Measurements from ENCODE around the gene KCNH2. TPM values are rescaled to one million over a fixed set of nuclear protein-coding genes. Genes with fewer than 3 reads are reported as not detected.

KCNH2 gene
- polyA plus RNA-seq, 1 of the 3 experiments (the other 2 are of a cell fraction), result 2.2 TPM

GRCh38 chr7:151010307-151011096 lies 32.4 kb upstream of the KCNH2 start:
- POLR2A ChIA-PET, result interaction anchor here (0.6 to 0.9 kb wide), 2 partner anchors 12 to 16 kb away, joined by 3 to 5 read pairs; no protein-coding TSS in a partner anchor
- no peak for DNase-seq
- WGBS (ENCODE audit: low lambda C conversion rate), result 74% methylated on average over 13 of the region's 18 CpGs

DNA sequence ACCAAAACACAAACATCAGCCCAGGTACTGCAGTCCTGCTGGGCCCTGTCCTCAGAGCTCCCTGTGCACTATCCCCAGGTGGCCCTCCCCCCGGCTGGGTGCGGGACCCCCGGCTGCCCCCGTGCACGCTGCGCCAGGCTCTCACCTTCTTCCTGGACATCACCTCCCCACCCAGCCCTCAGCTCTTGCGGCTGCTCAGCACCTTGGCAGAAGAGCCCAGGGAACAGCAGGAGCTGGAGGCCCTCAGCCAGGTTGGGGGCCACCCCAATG lies 31.9 kb upstream of the KCNH2 start:
- 88% methylated on average over 5 of the region's 7 CpGs for WGBS (ENCODE audit: low lambda C conversion rate)
- TF ChIP-seq CTCF (IDR thresholded peaks at IDR 0.05), result no peak
- TF ChIP-seq CHD2 (IDR thresholded peaks at IDR 0.05; ENCODE audit: low read length, partially characterized antibody), result no peak
- CTCF ChIA-PET, result interaction anchor here (0.5 to 11.3 kb wide), 19 partner anchors 9 to 561 kb away, joined by 3 to 151 read pairs (median 9); partner anchors contain the start of genes ABCB8, ATG9B, CDK5 and NOS3

More at GRCh38 chr7:151010307-151011096, 32.4 kb upstream of the KCNH2 start:
- TF ChIP-seq RCOR1 (IDR thresholded peaks at IDR 0.05; ENCODE audit: low read length) (no peak), USF1 (IDR thresholded peaks at IDR 0.05; ENCODE audit: borderline replicate concordance, low read depth) (no peak)
- H3K4me3 ChIP-seq (ENCODE audit: low read depth in 2 of 2, low read length in 1 of 2), result no peak overlapping the region
- H3K9me3 ChIP-seq, result no peaks in the 10 kb centered on the region
- no peaks in the 10 kb centered on the region for H4K20me1 ChIP-seq (ENCODE audit: insufficient read depth)
- H3K4me2 ChIP-seq, result no peak overlapping the region
- peaks cover 0 to 30% of the 10 kb centered on the region in 2 experiments; a peak in 1 of 4 replicates for H3K4me1 ChIP-seq (ENCODE audit: control insufficient read depth in 1 of 2, insufficient read depth in 2 of 2, low read depth in 1 of 2, low read length in 1 of 2)
- 0 out of 2 replicates have a peak, but pooled peaks cover 5% of the 10 kb centered on the region for H3K27me3 ChIP-seq (ENCODE audit: insufficient read depth)
- no peaks in the 10 kb centered on the region for H3K9me2 ChIP-seq
- H2AFZ ChIP-seq (ENCODE audit: low read depth), result no peak overlapping the region
- CTCF ChIA-PET, result interaction anchor here (0.5 to 11.3 kb wide), 20 partner anchors 10 to 642 kb away, joined by 3 to 151 read pairs (median 6); partner anchors contain the start of genes ABCB8, ATG9B, FASTK and GBX1
- H3F3A ChIP-seq (replicated peaks; ENCODE audit: insufficient read depth), result no peaks in the 10 kb centered on the region
- no peak overlapping the region for H3K27ac ChIP-seq (ENCODE audit: low read depth in 2 of 2, low read length in 1 of 2)
- H3K79me2 ChIP-seq (ENCODE audit: insufficient read depth), result no peaks in the 10 kb centered on the region
- H3K36me3 ChIP-seq (replicated peaks in 1 of 2; ENCODE audit: control insufficient read depth in 1 of 2, insufficient read depth in 2 of 2, low read length in 1 of 2), result no peaks in the 10 kb centered on the region
- H3K9ac ChIP-seq, result no peak overlapping the region

More for the DNA sequence above, 31.9 kb upstream of the KCNH2 start:
- H3K4me3 ChIP-seq (ENCODE audit: low read depth in 2 of 2, low read length in 1 of 2), result no peak overlapping the region
- no peak overlapping the region for H3K27ac ChIP-seq (ENCODE audit: low read depth in 2 of 2, low read length in 1 of 2)
- no peak overlapping the region for H3K4me2 ChIP-seq
- H3F3A ChIP-seq (replicated peaks; ENCODE audit: insufficient read depth), result no peaks in the 10 kb centered on the region
- no peak overlapping the region for H3K9ac ChIP-seq
- H3K27me3 ChIP-seq (ENCODE audit: insufficient read depth), result 0 out of 2 replicates have a peak, but pooled peaks cover 5% of the 10 kb centered on the region
- H2AFZ ChIP-seq (ENCODE audit: low read depth), result no peak overlapping the region
- H3K4me1 ChIP-seq (ENCODE audit: control insufficient read depth in 1 of 2, insufficient read depth in 2 of 2, low read depth in 1 of 2, low read length in 1 of 2), result peaks cover 0 to 30% of the 10 kb centered on the region in 2 experiments; a peak in 1 of 4 replicates
- H4K20me1 ChIP-seq (ENCODE audit: insufficient read depth), result no peaks in the 10 kb centered on the region
- H3K36me3 ChIP-seq (replicated peaks in 1 of 2; ENCODE audit: control insufficient read depth in 1 of 2, insufficient read depth in 2 of 2, low read length in 1 of 2), result no peaks in the 10 kb centered on the region
- H3K9me2 ChIP-seq, result no peaks in the 10 kb centered on the region
- H3K9me3 ChIP-seq, result no peaks in the 10 kb centered on the region
- DNase-seq, result no peak
- POLR2A ChIA-PET, result interaction anchor here (0.9 to 1.4 kb wide), 2 partner anchors 8 to 15 kb away, joined by 3 to 5 read pairs; no protein-coding TSS in a partner anchor
- H3K79me2 ChIP-seq (ENCODE audit: insufficient read depth), result no peaks in the 10 kb centered on the region
